HG03045 (cell line): ENCODE results near the gene TUB.

ENCODE experiments used
- ATAC-seq: cut with Tn5 transposase; IDR thresholded peaks from one replicate; pipeline ENCODE4 v1.9.1; 2021; ENCODE audit warnings: mild to moderate bottlenecking, moderate library complexity; ENCODE audit not compliant: unreplicated experiment

Gene TUB

DNA sequence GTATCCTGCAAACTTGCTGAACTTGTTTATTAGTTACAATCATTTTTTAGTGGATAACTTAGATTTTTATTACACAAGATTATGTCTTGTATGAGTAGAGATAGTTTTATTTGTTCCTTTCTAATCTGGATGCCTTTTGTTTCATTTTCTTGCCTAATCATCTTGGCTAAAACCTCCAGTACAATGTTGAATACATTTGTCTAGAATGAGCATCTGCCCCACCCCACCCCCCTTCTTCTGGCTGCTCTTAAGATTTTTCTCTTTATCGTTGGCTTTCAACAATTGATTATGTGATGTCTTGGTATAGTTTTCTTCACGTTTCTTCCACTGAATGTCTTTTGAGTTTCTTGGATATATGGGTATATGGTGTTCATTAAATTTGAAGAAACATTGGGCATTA, 37.3 kb upstream of the TUB start:
- ATAC-seq: no peak

DNA sequence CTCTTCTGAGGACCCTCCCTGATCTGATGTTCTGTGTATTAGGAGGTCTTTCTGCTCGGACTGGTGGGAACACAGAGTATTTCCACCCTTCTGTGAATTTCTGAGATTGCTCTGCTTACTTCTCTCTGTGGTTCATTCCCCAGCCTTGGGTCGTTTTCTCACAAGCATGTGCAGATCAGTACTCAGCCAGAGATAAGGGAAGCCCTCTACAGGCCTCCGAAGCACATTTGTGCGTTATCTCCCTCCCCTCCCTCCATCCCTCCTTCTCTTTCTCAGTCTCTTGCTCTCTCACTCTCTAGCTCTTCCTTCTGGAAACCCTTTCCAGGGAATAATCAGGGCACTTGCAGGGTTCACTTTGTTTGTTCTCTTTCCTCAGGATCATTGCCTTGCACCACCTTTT, 35.2 kb upstream of the TUB start:
- ATAC-seq: no peak

DNA sequence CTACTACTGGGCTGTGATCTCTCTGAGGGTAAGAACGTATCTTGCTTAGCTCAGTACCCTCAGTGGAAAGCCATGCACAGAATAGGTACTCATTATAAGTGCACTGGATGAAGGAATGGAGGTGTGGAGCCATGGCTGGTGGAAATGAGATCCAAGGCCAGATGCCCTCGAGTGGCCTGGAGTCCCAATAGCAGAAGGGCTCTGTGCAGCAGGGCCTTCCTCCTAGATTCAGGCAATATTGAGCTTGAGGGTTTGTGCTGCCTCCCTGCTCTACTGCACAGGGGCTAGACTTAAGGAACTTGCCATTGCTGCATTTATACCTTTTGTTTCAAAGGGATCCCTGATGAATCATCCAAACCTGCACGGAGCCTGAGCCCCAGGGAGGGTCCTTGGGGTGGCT, 33.6 kb upstream of the TUB start:
- ATAC-seq: no peak

DNA sequence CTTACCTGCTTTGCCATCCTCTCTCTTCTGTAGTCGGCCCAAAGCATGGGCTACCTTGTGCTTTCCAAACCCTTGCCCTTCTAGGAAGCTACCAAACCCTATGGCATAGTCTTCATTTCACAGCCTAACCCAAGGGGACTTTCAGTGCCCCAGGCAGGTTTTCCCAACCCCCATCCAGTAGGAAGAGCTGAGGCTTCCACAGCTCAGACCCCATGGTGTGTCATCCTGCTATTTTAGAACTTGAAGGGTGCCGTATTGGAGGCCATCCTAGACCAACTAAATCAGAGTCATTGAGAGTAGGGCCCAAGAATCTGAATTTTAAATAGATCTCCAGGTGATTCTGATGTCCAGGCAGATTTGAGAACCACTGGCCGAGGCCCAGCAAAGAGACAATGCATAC, 31.9 kb upstream of the TUB start:
- no peak for ATAC-seq

DNA sequence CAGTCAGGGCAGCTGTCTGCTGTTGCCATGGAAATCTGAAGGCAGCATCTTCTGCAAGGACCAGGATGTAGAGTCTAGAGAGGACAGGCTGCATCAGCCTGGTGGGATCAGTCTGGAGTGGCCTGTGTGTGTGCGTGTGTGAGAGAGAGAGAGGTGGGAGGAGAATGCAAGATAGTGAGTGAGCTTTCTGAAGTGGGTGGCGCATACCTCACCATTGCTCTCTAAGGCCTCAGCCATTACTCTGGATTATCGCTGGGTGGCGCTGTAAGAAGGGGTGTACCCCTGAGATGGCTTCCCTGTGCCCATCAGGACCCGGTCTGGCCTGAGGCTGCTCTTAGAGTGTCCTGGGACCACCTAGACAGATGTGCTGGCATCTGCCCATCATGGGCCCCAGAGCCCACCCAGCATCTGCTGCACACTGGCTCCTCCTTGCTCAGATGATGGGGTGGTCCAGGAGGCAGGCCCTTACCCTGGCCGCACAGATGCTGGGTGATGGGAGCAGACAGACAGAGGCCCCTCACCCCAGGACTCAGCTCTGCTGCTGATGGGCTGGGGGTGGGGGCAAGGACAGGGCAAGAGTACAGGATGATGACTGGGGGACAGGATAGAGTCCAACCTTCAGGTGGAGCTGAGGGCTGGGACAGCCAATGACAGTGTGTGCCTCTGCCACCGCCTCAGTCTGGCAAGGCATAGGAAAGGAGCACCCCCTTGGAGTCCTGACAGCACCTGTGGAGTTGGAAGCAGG, 25.7 kb upstream of the TUB start:
- no peak for ATAC-seq

DNA sequence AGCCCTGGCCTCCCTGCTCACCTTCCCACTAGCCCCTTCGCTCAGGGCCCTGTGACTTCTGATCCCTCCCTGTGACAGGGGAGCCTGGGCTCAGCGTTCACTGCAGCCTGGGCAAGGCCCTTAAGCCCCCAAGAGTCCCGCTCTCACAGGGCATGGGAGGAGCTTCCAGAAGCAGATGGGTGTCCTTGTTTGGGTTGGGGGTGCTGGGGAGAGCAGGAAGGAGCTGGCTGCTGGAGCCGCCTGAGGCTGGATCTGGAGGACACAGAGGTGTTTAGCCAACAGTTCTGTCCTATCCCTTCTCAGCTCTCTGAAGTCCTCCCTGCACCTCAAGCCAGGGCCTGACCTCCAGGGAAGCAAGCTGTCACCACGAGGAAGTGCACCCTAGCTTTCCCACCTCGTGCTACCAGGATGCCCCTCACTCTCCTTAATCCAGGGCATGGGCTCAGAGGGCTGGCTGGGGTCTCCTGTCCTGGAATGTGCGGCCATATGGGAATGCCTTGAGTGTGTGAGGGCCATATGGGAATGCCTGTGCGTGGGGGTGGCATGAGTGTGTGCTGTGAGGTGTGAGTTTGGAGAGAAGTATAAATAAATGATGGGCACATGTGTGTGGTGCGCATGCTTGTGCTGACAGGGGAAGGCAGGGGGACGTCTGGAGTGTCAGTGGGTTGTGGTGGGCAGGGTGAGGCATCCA, 25.0 kb upstream of the TUB start:
- no peak for ATAC-seq

DNA sequence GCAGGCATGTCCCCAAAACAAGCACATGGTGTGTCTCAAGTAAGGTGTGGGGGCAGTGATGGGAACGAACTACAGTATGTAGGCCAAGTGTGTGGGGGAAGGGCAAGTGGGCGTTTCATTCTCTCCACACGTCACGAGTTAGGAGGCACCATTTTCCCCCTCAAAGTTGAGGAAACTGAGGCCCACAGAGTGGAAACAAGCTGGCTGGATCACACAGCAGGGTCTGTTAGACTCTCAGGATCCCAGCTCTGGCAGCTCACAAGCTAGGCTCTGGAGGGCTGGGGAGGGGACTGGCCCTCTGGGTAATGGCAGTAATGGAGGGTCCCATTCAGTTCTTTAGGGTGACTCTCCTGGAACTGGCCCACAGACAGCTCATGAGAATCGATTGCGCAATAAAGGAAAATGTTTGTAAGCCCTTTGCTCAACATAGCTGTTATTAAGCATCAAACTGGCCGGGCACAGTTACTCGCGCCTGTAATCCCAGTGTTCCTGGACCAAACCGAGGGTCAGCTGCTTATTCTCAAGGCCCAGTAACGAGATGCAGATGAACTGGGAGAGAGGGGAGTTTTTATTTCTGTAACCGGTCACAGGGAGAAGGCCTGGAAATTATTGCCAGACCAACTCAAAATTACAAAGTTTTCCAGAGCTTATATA, 24.1 kb upstream of the TUB start:
- ATAC-seq: no peak

DNA sequence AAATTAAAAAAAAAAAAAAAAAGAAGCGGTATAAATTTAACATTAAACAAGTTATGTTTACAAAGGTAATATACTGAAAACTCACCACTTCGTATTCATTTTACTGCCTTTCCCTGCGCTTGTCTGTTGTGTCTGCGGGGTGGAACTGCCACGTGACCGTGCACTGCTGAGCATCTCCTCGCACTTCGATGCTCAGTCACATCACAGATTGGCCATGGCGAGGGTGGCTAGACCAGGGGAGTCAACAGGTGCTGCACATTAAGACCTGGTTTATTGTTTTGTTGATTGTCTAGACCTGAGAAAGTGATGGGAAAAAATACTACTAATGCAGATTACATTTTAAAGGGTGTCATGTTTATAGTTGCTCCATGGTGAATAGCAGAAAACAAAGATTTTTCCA, 22.8 kb upstream of the TUB start:
- no peak for ATAC-seq

DNA sequence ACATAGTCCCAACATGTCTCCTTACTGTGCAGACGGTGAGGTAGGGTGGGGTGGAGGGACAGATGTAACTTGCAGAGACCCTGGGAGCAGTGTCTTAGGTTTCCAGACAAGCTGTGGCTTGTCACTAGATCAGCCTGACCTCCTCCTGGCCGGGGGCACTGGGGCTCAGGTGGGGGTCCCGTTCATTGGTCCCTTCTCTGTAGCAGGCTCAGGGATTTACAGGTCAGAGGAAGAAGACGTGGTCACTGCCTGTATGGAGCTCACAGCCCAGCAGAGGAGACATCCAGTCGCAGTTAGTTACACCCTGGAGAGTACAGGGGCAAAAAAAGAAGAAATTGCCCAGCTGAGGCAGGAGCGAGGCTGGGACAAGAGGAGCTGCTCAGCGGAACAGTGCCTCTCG, 22.0 kb upstream of the TUB start:
- ATAC-seq: no peak

DNA sequence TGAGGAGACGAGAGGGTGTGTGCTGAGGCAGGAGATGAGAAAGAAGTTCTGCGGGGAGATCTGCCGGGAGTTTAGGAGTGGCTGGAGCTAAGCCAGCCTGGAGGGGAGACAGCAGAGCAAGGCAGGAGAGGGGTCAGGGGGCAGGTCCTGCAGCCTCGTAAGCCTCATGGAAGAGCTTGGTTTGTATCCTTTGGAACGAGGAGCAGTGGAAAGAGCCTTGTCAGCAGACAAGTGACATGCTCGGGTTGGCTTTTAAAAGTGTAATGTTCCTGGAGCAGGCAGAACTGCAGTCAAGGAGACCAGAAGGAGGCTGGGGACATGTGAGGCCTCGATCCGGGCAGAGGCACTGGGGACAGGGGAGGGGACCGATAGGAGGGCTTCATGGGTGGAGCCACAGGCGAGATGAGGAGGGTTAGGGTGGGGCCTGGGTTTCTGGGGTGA, 21.4 kb upstream of the TUB start:
- ATAC-seq: no peak

DNA sequence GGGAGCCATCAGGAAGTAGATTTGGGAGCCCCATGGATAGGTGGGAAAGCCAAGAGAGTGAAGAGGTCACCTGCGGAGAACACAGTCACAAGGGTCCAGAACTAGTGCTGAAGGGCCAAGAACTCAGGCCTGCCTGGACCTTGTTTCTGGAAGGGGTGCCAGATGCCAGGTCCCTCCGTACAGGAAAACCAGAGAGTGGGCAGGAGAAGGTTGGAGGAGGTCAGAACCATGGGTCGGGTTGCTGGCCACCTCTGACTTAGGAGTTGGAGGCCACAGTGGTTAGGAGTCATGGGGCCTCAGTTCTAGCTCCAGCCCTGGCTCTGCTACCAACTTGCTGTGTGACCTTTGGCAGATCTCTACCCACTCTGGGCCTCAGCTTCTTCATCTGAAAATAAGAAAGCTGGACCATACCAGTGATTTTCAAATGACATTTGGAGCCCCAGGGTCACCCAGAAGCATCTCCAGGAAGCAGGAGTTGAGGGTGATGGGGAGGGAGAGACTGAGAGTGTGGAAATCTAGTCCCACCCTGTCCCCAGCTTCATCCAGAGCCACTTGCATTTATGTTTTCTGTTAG, 20.8 kb upstream of the TUB start:
- ATAC-seq: no peak

DNA sequence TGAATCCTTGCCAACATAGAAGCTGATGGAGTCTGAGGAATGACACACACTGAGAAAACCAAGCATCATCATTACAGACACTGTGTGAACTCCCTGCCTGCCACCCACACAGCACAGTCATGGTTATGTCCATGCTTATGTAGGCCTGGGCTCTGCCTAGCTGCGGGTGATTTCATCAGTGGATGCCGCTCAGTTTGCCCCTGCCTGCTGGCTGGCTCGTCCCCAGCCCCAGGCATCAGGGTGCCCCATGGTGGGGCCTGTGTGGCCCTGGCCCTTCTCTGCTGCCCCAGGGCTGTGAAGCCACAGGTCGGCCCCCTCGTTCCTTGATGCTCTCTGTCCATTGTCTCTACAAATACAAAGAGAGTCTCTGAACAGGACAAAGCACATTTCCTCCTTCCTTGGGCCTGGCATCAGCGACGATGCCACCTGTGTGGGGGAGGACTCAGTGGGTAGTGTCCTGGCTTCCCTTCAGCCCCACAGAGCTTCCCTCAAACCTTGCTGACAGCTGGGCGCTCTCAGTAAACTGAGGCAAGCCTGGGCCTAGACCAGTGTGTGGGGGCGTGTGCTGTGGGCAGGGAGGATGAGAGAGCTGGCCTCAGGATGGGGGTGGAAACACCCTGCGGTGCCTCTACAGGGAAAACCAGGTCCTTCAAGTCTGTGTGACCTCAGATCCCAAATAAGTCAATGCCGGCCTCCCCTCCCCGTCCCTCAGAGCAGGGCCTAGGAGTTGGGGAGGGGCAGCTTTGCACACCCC, 20.0 kb upstream of the TUB start:
- ATAC-seq: no peak

DNA sequence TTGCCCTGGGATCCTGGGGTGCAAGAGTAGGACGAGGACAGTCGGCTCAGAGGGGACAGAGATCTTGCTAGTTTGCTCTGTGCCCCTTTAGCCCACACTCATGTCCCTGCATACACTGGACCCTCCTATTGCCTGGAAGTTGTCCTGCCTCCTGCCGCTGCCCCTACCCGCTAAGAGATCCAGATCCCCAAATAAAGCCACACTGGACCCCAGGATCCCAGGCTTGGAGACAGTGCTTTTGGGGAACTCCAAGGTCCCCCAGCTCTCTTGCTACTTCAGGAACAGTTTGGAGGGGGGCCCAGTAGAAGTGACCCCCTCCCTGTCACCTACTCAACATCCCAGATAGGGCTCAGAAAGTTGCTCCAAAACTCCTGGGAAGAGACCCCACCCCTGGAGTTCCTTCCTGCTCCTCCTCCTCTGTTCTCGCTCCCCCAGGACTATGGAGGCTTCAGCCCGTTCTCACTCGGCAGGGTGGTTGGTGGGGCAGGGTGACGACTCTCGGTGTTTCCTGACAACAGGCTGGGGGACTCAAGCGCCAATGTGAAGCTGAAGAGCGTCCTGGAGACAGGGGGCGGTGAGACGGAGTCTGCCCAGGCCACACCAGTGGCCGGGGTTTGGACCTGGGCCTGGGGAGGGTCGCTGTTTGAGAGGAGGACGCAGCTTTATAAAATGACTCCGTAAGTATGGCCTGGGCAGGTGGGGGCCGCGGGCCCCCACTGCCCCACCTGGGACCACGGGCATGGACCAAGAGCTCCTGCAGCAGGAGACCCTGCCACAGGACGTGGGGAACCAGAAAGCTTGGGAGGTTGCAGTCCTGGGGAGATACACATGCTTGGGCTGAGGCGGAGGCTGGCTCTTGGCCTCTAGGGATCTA, 19.2 kb upstream of the TUB start:
- ATAC-seq: no peak

DNA sequence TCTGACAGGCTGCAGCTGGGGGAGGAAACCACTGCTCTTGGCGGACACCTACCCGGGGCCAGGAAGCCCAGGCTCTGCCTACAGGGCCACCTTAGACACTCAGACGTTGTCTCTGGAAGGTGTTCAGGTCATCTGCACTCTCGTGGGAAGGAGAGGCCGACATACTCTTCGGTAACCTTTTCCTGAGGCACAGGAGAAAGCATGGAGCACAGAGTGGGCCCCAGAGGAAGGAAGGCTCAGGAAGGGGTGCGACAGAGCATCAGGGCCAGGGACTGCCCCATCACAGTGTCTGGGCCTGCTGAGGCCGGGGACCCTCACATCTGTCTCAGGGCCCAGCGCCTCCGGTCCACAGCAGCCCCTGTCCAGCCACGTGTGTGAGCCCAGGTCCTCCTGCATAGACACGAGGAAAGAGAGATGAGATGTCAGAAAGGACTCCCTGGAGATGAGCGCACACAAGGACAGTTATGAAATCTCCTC, 18.2 kb upstream of the TUB start:
- no peak for ATAC-seq

DNA sequence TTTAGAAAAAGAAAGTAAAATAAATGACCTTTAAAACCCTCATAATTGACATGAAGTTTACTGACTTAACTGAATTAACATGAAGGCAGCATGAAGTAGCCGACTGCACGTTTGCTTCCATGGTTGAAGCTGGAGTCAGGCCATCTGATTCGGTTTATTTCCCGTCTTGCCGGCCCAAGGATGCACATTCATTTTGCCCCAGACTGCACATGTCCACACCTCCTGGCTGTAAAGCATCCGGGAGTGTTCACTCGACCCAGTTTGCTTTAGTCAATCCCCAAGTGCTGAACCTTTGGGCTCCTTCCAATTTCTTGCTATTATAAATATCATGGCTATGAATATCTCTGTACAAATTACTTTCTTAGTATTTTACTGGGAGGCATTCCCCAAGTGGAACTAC, 17.7 kb upstream of the TUB start:
- no peak for ATAC-seq

DNA sequence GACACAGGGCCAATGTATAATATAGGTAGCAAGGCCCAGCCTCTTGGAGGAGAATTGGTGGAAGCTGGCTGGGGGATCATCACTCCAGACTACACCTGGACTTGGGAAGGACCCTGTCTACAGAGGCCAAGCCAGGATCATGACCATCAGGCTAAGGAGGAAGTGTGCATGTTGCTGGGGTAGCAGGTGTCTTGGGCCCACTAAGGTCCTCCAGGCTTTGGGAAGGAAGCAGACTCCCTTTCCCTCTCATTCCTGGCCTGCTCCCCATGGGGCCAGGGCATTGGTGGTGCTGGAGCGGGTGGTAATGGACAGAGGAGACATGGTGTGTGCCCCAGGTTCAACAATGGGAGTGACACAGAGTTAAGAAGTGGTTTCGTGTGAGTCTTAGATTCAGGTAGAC, 16.0 kb upstream of the TUB start:
- ATAC-seq: no peak

DNA sequence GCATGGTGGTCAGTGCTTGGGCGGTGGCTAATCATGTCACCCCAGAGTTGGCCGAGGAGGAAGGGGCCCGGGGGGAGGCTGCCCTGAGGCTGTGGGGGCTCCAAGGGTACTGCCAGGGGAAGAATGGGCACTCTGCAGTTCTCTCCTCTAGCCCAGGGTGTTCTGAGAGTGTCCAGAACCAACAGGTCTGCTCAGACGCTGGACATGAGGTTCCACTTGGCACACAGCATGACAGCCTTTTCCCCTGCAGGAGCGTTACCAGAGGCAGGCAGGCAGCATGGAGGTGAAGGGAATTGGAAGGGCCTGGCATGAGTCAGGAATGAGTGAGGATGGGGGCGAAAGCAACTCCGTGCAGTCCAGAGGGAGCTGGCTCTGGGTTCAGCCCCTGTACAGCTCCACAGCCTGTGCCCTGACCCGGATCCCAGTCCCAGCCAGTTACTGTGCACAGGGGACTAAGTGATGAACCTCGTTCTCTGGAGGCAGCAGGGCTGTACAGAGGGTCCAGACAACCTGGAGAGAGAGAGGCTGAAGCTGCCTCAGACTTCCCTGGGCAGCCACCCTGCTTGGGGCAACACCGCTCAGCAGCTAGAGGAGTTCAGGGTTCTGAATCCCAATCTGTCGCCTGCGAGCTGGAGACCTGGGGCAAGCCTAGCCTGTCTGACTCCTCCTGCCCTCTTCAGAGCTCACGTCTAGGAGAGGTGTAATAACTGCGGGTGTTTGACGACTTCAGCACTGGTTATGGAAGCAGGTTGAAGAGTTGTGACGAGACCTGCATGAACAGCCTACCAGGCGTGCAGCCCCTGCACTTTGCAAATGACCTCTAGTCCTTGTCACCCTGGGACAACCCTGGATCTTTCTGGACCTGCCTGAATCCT, 14.7 kb upstream of the TUB start:
- no peak for ATAC-seq

DNA sequence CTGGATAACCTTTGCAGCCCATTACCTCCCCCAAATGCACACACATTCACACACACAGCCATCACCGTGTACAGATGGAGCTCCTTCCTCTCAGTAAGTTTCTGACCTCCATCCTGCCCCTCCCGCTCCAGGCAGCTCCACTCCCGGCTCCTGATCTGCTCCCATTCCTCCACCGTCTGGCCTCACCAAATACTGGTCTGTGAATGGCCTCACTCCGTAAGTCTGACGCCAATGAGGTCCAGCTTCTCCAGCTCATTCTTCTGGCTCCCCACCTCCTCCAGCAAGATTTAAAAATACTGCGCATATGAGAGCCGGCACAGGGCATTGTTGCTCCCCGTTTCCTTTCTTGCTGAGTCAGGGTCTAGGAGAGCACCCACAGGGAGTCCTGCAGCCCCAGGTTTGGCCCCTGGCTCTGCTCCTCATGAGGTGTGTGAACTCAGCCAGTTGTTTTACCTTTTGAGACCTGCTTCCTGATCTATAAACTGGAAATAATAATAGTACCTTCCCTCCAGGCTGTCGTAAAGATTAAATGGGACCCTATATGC, 14.0 kb upstream of the TUB start:
- ATAC-seq: no peak

DNA sequence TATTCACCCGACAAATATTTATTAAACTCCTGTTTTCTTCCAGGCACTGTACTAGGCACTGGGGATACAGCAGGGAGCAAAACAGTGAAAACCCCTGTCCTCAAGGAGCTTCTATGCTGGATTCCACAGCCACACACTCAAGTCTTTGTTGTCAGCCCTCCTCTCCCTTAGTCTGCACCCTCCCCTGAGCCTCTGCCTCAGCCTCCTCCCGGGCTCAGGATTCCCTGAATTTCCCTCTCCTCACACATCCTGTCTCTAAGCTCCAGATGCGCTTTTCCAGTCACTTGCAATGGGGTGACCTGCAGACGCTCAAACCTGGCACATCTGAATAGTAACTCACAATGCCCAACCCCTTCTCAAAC, 13.5 kb upstream of the TUB start:
- ATAC-seq: no peak
